SK-N-SH (cell line): ENCODE results near the gene TRIM44.

Experiments used
- CTCF ChIP-seq: fragments of 200-600 bp; sonication (generic); IDR thresholded peaks from 2 replicates; pipeline ENCODE4 v1.6.1; 2017; ENCODE audit warnings: antibody characterized with exemption, mild to moderate bottlenecking, moderate library complexity
- EP300 ChIP-seq, 2 experiments: IDR thresholded peaks; 2 replicates each; pipeline versions ENCODE4 v1.4.0 to v1.6.1; 2012; ENCODE audit warnings: borderline replicate concordance in 1 of 2, low read depth in 1 of 2, low read length in 1 of 2
- SMC3 ChIP-seq: IDR thresholded peaks from 2 replicates; pipeline ENCODE4 v1.6.1; 2012; ENCODE audit warnings: low read depth, low read length, improper control_type of control experiment
- TEAD4 ChIP-seq: IDR thresholded peaks from 2 replicates; pipeline ENCODE4 v1.4.0; 2012; ENCODE audit warnings: mild to moderate bottlenecking, borderline replicate concordance; ENCODE audit not compliant: insufficient read depth
- YY1 ChIP-seq: IDR thresholded peaks from 2 replicates; pipeline ENCODE4 v1.4.0; 2012; ENCODE audit warnings: low read depth, mild to moderate bottlenecking
- TF ChIP-seq, protein P1 (sequence below): IDR thresholded peaks from 2 replicates; pipeline ENCODE4 v1.4.0; 2012; ENCODE audit warnings: low read depth

DNA sequence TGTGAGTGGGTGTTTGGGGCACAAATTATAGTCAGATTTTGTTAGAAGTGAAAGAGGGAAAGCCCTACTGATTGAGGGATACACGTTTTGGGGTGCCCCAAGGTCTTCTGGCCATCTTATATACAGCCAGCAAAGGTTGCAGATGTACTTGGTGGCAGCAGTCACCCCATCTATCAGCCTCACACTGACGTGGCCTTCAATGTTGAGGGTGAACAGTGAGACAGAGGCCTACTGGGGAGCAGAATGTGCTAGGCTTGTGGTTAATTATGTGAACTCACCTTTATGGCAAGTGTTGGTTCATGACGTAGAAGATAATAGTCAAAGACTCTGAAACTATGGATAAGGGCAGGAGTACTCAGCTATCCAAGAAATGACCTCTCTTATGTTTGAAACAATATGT, 121.2 kb downstream of the TRIM44 start:
- TF ChIP-seq CTCF (no peak), SMC3 (no peak), TEAD4 (no peak), YY1 (no peak), EP300 (IDR thresholded peaks at IDR 0.05; ENCODE audit: borderline replicate concordance in 1 of 2, low read depth in 1 of 2, low read length in 1 of 2) (no peak)
- TF ChIP-seq, protein P1, sequence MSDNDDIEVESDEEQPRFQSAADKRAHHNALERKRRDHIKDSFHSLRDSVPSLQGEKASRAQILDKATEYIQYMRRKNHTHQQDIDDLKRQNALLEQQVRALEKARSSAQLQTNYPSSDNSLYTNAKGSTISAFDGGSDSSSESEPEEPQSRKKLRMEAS = no peak
